Measurements from ENCODE around the gene CFDP1. TPM values are rescaled to one million over a fixed set of nuclear protein-coding genes. Genes with fewer than 3 reads are reported as not detected.

The CFDP1 gene
- total and polyA plus RNA-seq, 2 experiments from 2014 or later: 97.1 to 116 TPM

DNA sequence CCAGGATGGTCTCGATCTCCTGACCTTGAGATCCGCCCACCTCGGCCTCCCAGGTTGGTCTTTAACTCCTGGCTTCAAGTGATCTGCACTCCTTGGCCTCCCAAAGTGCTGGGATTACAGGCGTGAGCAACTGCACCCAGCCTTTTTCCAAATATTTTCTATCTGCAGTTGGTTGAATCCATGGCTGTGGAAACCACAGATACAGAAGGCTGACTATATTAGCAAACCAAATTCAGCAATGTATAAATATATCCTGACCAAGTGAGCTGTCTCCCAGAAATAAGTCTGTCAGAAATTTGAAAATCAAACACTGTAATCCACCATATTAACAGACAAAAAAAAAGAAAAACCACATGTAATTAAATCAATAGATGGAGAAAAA, 9.6 kb downstream of the CFDP1 start:
- Histone ChIP-seq H3K4me3 (no peak overlapping the region), H3K36me3 (replicated peaks; ENCODE audit: insufficient read depth, low read depth) (no peaks in the 10 kb centered on the region), H3K4me2 (peak overlapping the region; percentile 62), H2AFZ (no peak overlapping the region), H4K20me1 (ENCODE audit: insufficient read depth, poor library complexity, severe bottlenecking) (no peaks in the 10 kb centered on the region), H3K4me1 (ENCODE audit: insufficient read depth) (peaks cover 11% of the 10 kb centered on the region), H3K9me2 (replicated peaks; ENCODE audit: insufficient read depth) (no peaks in the 10 kb centered on the region), H3K27ac (peak overlapping the region; percentile 87), H3K79me2 (peaks cover 95% of the 10 kb centered on the region), H3K9me3 (ENCODE audit: low read depth) (no peaks in the 10 kb centered on the region), H3K27me3 (no peaks in the 10 kb centered on the region)
- TF ChIP-seq, protein P1, sequence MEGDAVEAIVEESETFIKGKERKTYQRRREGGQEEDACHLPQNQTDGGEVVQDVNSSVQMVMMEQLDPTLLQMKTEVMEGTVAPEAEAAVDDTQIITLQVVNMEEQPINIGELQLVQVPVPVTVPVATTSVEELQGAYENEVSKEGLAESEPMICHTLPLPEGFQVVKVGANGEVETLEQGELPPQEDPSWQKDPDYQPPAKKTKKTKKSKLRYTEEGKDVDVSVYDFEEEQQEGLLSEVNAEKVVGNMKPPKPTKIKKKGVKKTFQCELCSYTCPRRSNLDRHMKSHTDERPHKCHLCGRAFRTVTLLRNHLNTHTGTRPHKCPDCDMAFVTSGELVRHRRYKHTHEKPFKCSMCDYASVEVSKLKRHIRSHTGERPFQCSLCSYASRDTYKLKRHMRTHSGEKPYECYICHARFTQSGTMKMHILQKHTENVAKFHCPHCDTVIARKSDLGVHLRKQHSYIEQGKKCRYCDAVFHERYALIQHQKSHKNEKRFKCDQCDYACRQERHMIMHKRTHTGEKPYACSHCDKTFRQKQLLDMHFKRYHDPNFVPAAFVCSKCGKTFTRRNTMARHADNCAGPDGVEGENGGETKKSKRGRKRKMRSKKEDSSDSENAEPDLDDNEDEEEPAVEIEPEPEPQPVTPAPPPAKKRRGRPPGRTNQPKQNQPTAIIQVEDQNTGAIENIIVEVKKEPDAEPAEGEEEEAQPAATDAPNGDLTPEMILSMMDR (IDR thresholded peaks at IDR 0.05; ENCODE audit: poor library complexity): no peak
- TF ChIP-seq EZH2phosphoT487 (IDR thresholded peaks at IDR 0.05; ENCODE audit: low read depth, severe bottlenecking, unreplicated experiment) (no peak), EZH2 (IDR thresholded peaks at IDR 0.05; ENCODE audit: borderline replicate concordance) (no peak)
- DNase-seq (ENCODE audit: low spot score): no peak
- 90% methylated on average over 4 of the region's 4 CpGs for WGBS (ENCODE audit: low lambda C conversion rate, missing lambda C conversion rate)

GRCh38 chr16:75421820-75422126, 11.5 kb downstream of the CFDP1 start:
- Histone ChIP-seq H3K27ac (peak overlapping the region; percentile 81), H3K36me3 (replicated peaks; ENCODE audit: insufficient read depth, low read depth) (no peaks in the 10 kb centered on the region)
- 86% methylated on average over 1 of the region's 1 CpG for WGBS (ENCODE audit: low lambda C conversion rate, missing lambda C conversion rate)

GRCh38 chr16:75420987-75421819, 12.1 kb downstream of the CFDP1 start:
- TF ChIP-seq EZH2 (IDR thresholded peaks at IDR 0.05; ENCODE audit: borderline replicate concordance): no peak
- Histone ChIP-seq H3K79me2 (peaks cover 94% of the 10 kb centered on the region), H3K27me3 (no peaks in the 10 kb centered on the region), H3K4me3 (no peak overlapping the region), H3K36me3 (replicated peaks; ENCODE audit: insufficient read depth, low read depth) (no peaks in the 10 kb centered on the region), H3K4me1 (ENCODE audit: insufficient read depth) (peaks cover 11% of the 10 kb centered on the region), H3K9me3 (ENCODE audit: low read depth) (no peaks in the 10 kb centered on the region), H2AFZ (peak overlapping the region; percentile 33), H3K4me2 (peak overlapping the region; percentile 70), H4K20me1 (ENCODE audit: insufficient read depth, poor library complexity, severe bottlenecking) (no peaks in the 10 kb centered on the region), H3K9me2 (replicated peaks; ENCODE audit: insufficient read depth) (no peaks in the 10 kb centered on the region), H3K27ac (peak overlapping the region; percentile 81)
- peak; percentile 88 for DNase-seq (ENCODE audit: low spot score)
- 43% methylated on average over 8 of the region's 8 CpGs for WGBS (ENCODE audit: low lambda C conversion rate, missing lambda C conversion rate)

More at GRCh38 chr16:75421820-75422126, 11.5 kb downstream of the CFDP1 start:
- Histone ChIP-seq H2AFZ (no peak overlapping the region), H3K79me2 (peaks cover 94% of the 10 kb centered on the region), H3K4me1 (ENCODE audit: insufficient read depth) (peaks cover 11% of the 10 kb centered on the region), H4K20me1 (ENCODE audit: insufficient read depth, poor library complexity, severe bottlenecking) (no peaks in the 10 kb centered on the region), H3K4me2 (peak overlapping the region; percentile 70), H3K4me3 (no peak overlapping the region), H3K27me3 (no peaks in the 10 kb centered on the region), H3K9me3 (ENCODE audit: low read depth) (no peaks in the 10 kb centered on the region), H3K9me2 (replicated peaks; ENCODE audit: insufficient read depth) (no peaks in the 10 kb centered on the region)
- DNase-seq (ENCODE audit: low spot score): no peak
- TF ChIP-seq EZH2phosphoT487 (IDR thresholded peaks at IDR 0.05; ENCODE audit: low read depth, severe bottlenecking, unreplicated experiment): no peak
- no peak for TF ChIP-seq EZH2 (IDR thresholded peaks at IDR 0.05; ENCODE audit: borderline replicate concordance)
- TF ChIP-seq, protein P1 (IDR thresholded peaks at IDR 0.05; ENCODE audit: poor library complexity): no peak

DNA sequence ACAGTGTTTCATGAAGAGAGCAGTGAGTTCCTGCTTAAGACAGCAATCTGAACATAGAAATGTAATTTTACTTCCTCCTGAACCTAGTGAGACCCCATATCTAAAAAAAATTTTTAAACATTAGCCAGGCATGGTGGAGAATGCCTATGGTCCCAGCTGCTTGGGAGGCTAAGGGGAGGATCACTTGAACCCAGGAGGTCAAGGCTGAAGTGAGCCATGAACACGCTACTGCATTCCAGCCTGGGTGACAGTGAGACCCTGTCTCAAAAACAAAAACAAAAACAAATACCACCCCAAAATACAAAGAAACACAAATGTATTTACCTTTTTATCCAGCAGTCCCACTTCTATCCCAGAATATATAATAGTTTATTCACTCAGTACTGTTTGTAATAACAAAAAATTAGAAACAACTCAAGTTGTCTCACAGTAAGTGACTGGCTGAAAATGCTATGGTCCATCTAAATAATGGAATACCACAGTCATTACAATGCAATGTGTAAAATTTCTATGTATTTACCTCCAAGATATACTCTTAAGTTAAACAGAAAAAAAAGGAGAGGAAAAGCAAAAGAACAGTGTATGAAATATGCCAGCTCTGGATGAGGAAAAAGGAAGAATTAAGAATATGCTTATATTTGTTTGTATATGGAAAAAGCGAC, 16.3 kb downstream of the CFDP1 start:
- Histone ChIP-seq H3K79me2 (peaks cover 80% of the 10 kb centered on the region), H4K20me1 (ENCODE audit: insufficient read depth, poor library complexity, severe bottlenecking) (peaks cover 3% of the 10 kb centered on the region), H3K27ac (no peak overlapping the region), H3K4me2 (no peak overlapping the region), H3K9me2 (replicated peaks; ENCODE audit: insufficient read depth) (no peaks in the 10 kb centered on the region), H2AFZ (no peak overlapping the region), H3K9me3 (ENCODE audit: low read depth) (no peaks in the 10 kb centered on the region), H3K4me1 (ENCODE audit: insufficient read depth) (peaks cover 11% of the 10 kb centered on the region), H3K36me3 (replicated peaks; ENCODE audit: insufficient read depth, low read depth) (no peaks in the 10 kb centered on the region), H3K4me3 (no peak overlapping the region), H3K27me3 (no peaks in the 10 kb centered on the region)
- 48% methylated on average over 2 of the region's 2 CpGs for WGBS (ENCODE audit: low lambda C conversion rate, missing lambda C conversion rate)
- DNase-seq (ENCODE audit: low spot score): no peak
- TF ChIP-seq, protein P1 (IDR thresholded peaks at IDR 0.05; ENCODE audit: poor library complexity): no peak
- TF ChIP-seq EZH2 (IDR thresholded peaks at IDR 0.05; ENCODE audit: borderline replicate concordance) (no peak), EZH2phosphoT487 (IDR thresholded peaks at IDR 0.05; ENCODE audit: low read depth, severe bottlenecking, unreplicated experiment) (no peak)

All from hepatocyte (in vitro differentiated cells).